Neural cell (in vitro differentiated cells): ENCODE results near the gene CADM4. TPM values are rescaled to one million over a fixed set of nuclear protein-coding genes. Genes with fewer than 3 reads are reported as not detected.

Experiments used
- H2AFZ ChIP-seq: fragments of 200-600, 300-800 bp; sonication (generic), shearing (Covaris generic); 2 replicates; pipeline ENCODE4 v1.6.0; 2014; ENCODE audit warnings: low read depth, mild to moderate bottlenecking, antibody characterized with exemption, low read length, moderate library complexity
- H3F3A ChIP-seq: fragments of 200-600 bp; shearing (Covaris generic); 2 replicates; pipeline ENCODE4 v1.6.1; 2016; ENCODE audit warnings: mild to moderate bottlenecking, moderate library complexity, mixed read lengths, antibody characterized with exemption, low read length; ENCODE audit not compliant: insufficient read depth, poor library complexity, severe bottlenecking
- H3K27ac ChIP-seq: fragments of 200-600, 300-800 bp; sonication (generic), shearing (Covaris generic); 2 replicates; pipeline ENCODE4 v1.5.1; 2014; ENCODE audit warnings: mild to moderate bottlenecking, low read length, moderate library complexity
- H3K27me3 ChIP-seq: fragments of 300-800, 200-600 bp; sonication (generic), shearing (Covaris generic); 2 replicates; pipeline ENCODE4 v1.6.0; 2014; ENCODE audit warnings: mild to moderate bottlenecking, low read depth, low read length, moderate library complexity; ENCODE audit not compliant: insufficient read depth
- H3K36me3 ChIP-seq: fragments of 300-800, 200-600 bp; sonication (generic), shearing (Covaris generic); 2 replicates; pipeline ENCODE4 v1.5.1; 2014; ENCODE audit warnings: mild to moderate bottlenecking, antibody characterized with exemption, low read length, moderate library complexity; ENCODE audit not compliant: insufficient read depth
- H3K4me2 ChIP-seq: fragments of 300-800, 200-600 bp; sonication (generic), shearing (Covaris generic); 2 replicates; pipeline ENCODE4 v1.6.0; 2014; ENCODE audit warnings: mild to moderate bottlenecking, low read length
- H3K4me3 ChIP-seq: fragments of 300-800, 200-600 bp; sonication (generic), shearing (Covaris generic); 2 replicates; pipeline ENCODE4 v1.5.1; 2014; ENCODE audit warnings: mild to moderate bottlenecking, low read length, moderate library complexity
- H3K79me2 ChIP-seq: fragments of 200-600 bp; shearing (Covaris generic); replicated peaks from 2 replicates; pipeline ENCODE4 v1.6.0; 2014; ENCODE audit warnings: mild to moderate bottlenecking, low read length, moderate library complexity; ENCODE audit not compliant: insufficient read depth
- H3K9ac ChIP-seq: fragments of 300-800, 200-600 bp; sonication (generic), shearing (Covaris generic); 2 replicates; pipeline ENCODE4 v1.6.1; 2016; ENCODE audit warnings: mild to moderate bottlenecking, low read length, mixed read lengths
- H3K9me2 ChIP-seq: fragments of 200-600 bp; shearing (Covaris generic); 2 replicates; pipeline ENCODE4 v1.6.1; 2016; ENCODE audit warnings: mild to moderate bottlenecking, low read length, mixed read lengths; ENCODE audit not compliant: insufficient read depth
- H3K9me3 ChIP-seq: fragments of 200-600, 300-800 bp; sonication (generic), shearing (Covaris generic); 2 replicates; pipeline ENCODE4 v1.6.1; 2016; ENCODE audit warnings: mild to moderate bottlenecking, mixed run types, low read length, moderate library complexity, mixed read lengths
- H4K20me1 ChIP-seq: fragments of 200-600 bp; shearing (Covaris generic); 2 replicates; pipeline ENCODE4 v1.6.1; 2016; ENCODE audit warnings: mild to moderate bottlenecking, mixed run types; ENCODE audit not compliant: insufficient read depth
- CTCF ChIP-seq: fragments of 450-650 bp; IDR thresholded peaks from 2 replicates; pipeline ENCODE4 v1.5.1; 2014; ENCODE audit warnings: antibody characterized with exemption, mild to moderate bottlenecking, moderate library complexity; ENCODE audit not compliant: poor library complexity, severe bottlenecking
- EP300 ChIP-seq: fragments of 450-650 bp; conservative IDR thresholded peaks from 2 replicates; pipeline ENCODE4 v1.6.1; 2014; ENCODE audit warnings: antibody characterized with exemption, mild to moderate bottlenecking, moderate library complexity; ENCODE audit not compliant: poor library complexity, severe bottlenecking
- EZH2 ChIP-seq: fragments of 200-600, 300-800 bp; shearing (Covaris generic), sonication (generic); IDR thresholded peaks from 2 replicates; pipeline ENCODE4 v1.6.1; 2014; ENCODE audit warnings: antibody characterized with exemption, low read length, borderline replicate concordance, mild to moderate bottlenecking; ENCODE audit not compliant: insufficient read depth, poor library complexity, severe bottlenecking
- MXI1 ChIP-seq: fragments of 450-650 bp; conservative IDR thresholded peaks from 2 replicates; pipeline ENCODE4 v1.6.1; 2014; ENCODE audit warnings: antibody characterized with exemption, mild to moderate bottlenecking; ENCODE audit not compliant: poor library complexity, severe bottlenecking
- POLR2AphosphoS5 ChIP-seq: IDR thresholded peaks from 2 replicates; pipeline ENCODE4 v1.6.1; 2012
- RAD21 ChIP-seq: fragments of 450-650 bp; conservative IDR thresholded peaks from 2 replicates; pipeline ENCODE4 v1.6.1; 2014; ENCODE audit warnings: antibody characterized with exemption, mild to moderate bottlenecking, moderate library complexity
- REST ChIP-seq: IDR thresholded peaks from 2 replicates; pipeline ENCODE4 v1.6.1; 2012; ENCODE audit warnings: borderline replicate concordance
- SMC3 ChIP-seq: fragments of 450-650 bp; conservative IDR thresholded peaks from 2 replicates; pipeline ENCODE4 v1.6.1; 2014; ENCODE audit warnings: antibody characterized with exemption, mild to moderate bottlenecking, moderate library complexity; ENCODE audit not compliant: poor library complexity
- TAF1 ChIP-seq: IDR thresholded peaks from 2 replicates; pipeline ENCODE4 v1.6.1; 2012; ENCODE audit warnings: low read depth
- polyA plus RNA-seq: library from polyadenylated mRNA; depleted of rRNA; stranded (reverse); fragments of >200 nt; gene quantifications from 2 replicates; pipeline ENCODE4 v1.2.3, GENCODE V29; 2014

CADM4 gene
- polyA plus RNA-seq, 1 donor from 2014 or later: 211 TPM

- Histone ChIP-seq H3F3A (no peaks in the 10 kb centered on the region), H2AFZ (peak within 1 kb of the TSS; percentile 96), H3K27ac (peak within 1 kb of the TSS; percentile 94)
Observed at GRCh38 chr19:43575156-43575950, 64.3 kb downstream of the CADM4 start, which contains the start of the genes PINLYP and XRCC1. PINLYP (plus strand) TSS chr19:43575801; CDS start chr19:43577192, 1,391 bp downstream. XRCC1 (minus strand) TSS chr19:43575527; CDS start chr19:43575458, 69 bp downstream.

More at GRCh38 chr19:43575156-43575950, 64.3 kb downstream of the CADM4 start, which contains the start of the genes PINLYP and XRCC1:
- Histone ChIP-seq H3K27me3 (no peaks in the 10 kb centered on the region), H3K4me2 (peak within 1 kb of the TSS; percentile 82), H3K79me2 (peaks cover 15% of the 10 kb centered on the region), H3K9me3 (no peaks in the 10 kb centered on the region), H3K9me2 (no peaks in the 10 kb centered on the region), H3K4me3 (peak within 1 kb of the TSS; percentile 99), H3K9ac (peak within 1 kb of the TSS; percentile 96), H3K36me3 (no peaks in the 10 kb centered on the region), H4K20me1 (no peaks in the 10 kb centered on the region)
- TF ChIP-seq RAD21: peak; percentile 26
- TF ChIP-seq REST: peak; percentile 73
- no peak for TF ChIP-seq CTCF
- peak; percentile 61 for TF ChIP-seq TAF1
- TF ChIP-seq POLR2AphosphoS5: peak; percentile 90
- peak; percentile 59 for TF ChIP-seq EP300
- peak; percentile 84 for TF ChIP-seq MXI1
- TF ChIP-seq EZH2: no peak
- peak; percentile 44 for TF ChIP-seq SMC3
